ENCODE results near the gene ARHGAP1.
"Not testable (repeated sequence)": the region's sequence is repeated elsewhere in the genome, so short reads cannot be mapped to it uniquely, and the experiment has no call there.

DNA sequence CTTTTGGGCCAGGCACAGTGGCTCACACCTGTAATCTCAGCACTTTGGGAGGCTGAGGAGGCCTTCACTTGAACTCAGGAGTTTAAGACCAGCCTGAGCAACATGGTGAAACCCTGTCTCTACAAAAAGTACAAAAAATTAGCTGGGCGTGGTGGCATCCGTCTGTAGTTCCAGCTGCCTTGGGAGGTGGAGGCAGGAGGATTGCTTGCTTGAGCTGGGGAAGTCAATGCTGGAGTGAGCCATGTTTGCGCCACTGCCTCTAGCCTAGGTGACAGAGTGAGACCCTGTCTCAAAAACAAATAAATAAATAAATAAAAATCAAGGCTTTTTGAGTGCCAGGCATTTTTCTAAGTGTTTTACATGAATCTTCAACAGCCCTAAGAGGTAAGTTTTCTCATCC is 29.9 kb downstream of the ARHGAP1 start:
- TF ChIP-seq, protein P1, sequence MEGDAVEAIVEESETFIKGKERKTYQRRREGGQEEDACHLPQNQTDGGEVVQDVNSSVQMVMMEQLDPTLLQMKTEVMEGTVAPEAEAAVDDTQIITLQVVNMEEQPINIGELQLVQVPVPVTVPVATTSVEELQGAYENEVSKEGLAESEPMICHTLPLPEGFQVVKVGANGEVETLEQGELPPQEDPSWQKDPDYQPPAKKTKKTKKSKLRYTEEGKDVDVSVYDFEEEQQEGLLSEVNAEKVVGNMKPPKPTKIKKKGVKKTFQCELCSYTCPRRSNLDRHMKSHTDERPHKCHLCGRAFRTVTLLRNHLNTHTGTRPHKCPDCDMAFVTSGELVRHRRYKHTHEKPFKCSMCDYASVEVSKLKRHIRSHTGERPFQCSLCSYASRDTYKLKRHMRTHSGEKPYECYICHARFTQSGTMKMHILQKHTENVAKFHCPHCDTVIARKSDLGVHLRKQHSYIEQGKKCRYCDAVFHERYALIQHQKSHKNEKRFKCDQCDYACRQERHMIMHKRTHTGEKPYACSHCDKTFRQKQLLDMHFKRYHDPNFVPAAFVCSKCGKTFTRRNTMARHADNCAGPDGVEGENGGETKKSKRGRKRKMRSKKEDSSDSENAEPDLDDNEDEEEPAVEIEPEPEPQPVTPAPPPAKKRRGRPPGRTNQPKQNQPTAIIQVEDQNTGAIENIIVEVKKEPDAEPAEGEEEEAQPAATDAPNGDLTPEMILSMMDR (conservative IDR thresholded peaks at IDR 0.05; ENCODE audit: low read depth, low read length), result not testable (repeated sequence)
- TF ChIP-seq, protein P2, sequence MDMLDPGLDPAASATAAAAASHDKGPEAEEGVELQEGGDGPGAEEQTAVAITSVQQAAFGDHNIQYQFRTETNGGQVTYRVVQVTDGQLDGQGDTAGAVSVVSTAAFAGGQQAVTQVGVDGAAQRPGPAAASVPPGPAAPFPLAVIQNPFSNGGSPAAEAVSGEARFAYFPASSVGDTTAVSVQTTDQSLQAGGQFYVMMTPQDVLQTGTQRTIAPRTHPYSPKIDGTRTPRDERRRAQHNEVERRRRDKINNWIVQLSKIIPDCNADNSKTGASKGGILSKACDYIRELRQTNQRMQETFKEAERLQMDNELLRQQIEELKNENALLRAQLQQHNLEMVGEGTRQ (IDR thresholded peaks at IDR 0.05; ENCODE audit: low read depth, low read length), result not testable (repeated sequence)
- not testable (repeated sequence) for TF ChIP-seq POLR2A (IDR thresholded peaks at IDR 0.05; ENCODE audit: low read depth, low read length); MAZ (IDR thresholded peaks at IDR 0.05; ENCODE audit: borderline replicate concordance, low read depth, low read length); RFX5 (IDR thresholded peaks at IDR 0.05; ENCODE audit: low read depth, low read length); MXI1 (IDR thresholded peaks at IDR 0.05; ENCODE audit: borderline replicate concordance, low read depth, low read length); FOS (IDR thresholded peaks at IDR 0.05; ENCODE audit: low read depth, low read length); CEBPB (IDR thresholded peaks at IDR 0.05; ENCODE audit: low read depth, low read length); RAD21 (IDR thresholded peaks at IDR 0.05; ENCODE audit: low read length); MAFK (IDR thresholded peaks at IDR 0.05; ENCODE audit: low read depth, low read length); CHD1 (IDR thresholded peaks at IDR 0.05; ENCODE audit: low read depth, low read length); NFE2L2 (IDR thresholded peaks at IDR 0.05; ENCODE audit: low read depth, low read length)
